Liver (tissue), 3 donors: ENCODE measurements around the gene NECAB2.

ENCODE experiments used
- ATF3 ChIP-seq: IDR thresholded peaks from 2 replicates; pipeline ENCODE4 v1.6.1; 2016; ENCODE audit warnings: antibody characterized with exemption
- CTCF ChIP-seq: fragments of 150-350 bp; IDR thresholded peaks from 2 replicates; pipeline ENCODE4 v1.5.1; 2017; ENCODE audit warnings: improper control_type of control experiment, low read depth, low read length; ENCODE audit not compliant: missing input control
- GABPA ChIP-seq, 2 donors: IDR thresholded peaks in 1 of 2; conservative IDR thresholded peaks in 1 of 2; 2 replicates each; pipeline ENCODE4 v1.6.1; 2016; ENCODE audit warnings: antibody characterized with exemption in 2 of 2, mild to moderate bottlenecking in 1 of 2, moderate library complexity in 1 of 2
- HNF4A ChIP-seq, 2 donors: conservative IDR thresholded peaks; 2 replicates each; pipeline ENCODE4 v1.6.1; 2016; ENCODE audit warnings: antibody characterized with exemption in 2 of 2, mild to moderate bottlenecking in 2 of 2
- JUND ChIP-seq, 2 donors: IDR thresholded peaks; 2 replicates each; pipeline ENCODE4 v1.6.1; 2016; ENCODE audit warnings: antibody characterized with exemption in 2 of 2
- MAX ChIP-seq: IDR thresholded peaks from 2 replicates; pipeline ENCODE4 v1.6.1; 2016; ENCODE audit warnings: antibody characterized with exemption
- NR2F2 ChIP-seq: IDR thresholded peaks from 2 replicates; pipeline ENCODE4 v1.6.1; 2016; ENCODE audit warnings: antibody characterized with exemption
- RAD21 ChIP-seq, 2 donors: IDR thresholded peaks; 2 replicates each; pipeline ENCODE4 v1.6.1; 2016; ENCODE audit warnings: antibody characterized with exemption in 2 of 2, mild to moderate bottlenecking in 2 of 2
- SP1 ChIP-seq: IDR thresholded peaks from 2 replicates; pipeline ENCODE4 v1.6.1; 2018; ENCODE audit warnings: antibody characterized with exemption, mild to moderate bottlenecking
- TAF1 ChIP-seq: conservative IDR thresholded peaks from 2 replicates; pipeline ENCODE4 v1.6.1; 2016; ENCODE audit warnings: antibody characterized with exemption, mild to moderate bottlenecking
- YY1 ChIP-seq: IDR thresholded peaks from 2 replicates; pipeline ENCODE4 v1.6.1; 2016; ENCODE audit warnings: antibody characterized with exemption, mild to moderate bottlenecking
- ZBTB33 ChIP-seq: IDR thresholded peaks from 2 replicates; pipeline ENCODE4 v1.6.1; 2016; ENCODE audit warnings: antibody characterized with exemption
- donor health status: healthy.
- donor health status: healthy.

- TF ChIP-seq CTCF (no peak), ZBTB33 (no peak), ATF3 (no peak), TAF1 (no peak), RAD21 (IDR thresholded peaks at IDR 0.05) (no peak), HNF4A (conservative IDR thresholded peaks at IDR 0.05) (no peak), GABPA (IDR thresholded peaks at IDR 0.05 in 1 of 2, conservative IDR thresholded peaks at IDR 0.05 in 1 of 2) (no peak), MAX (no peak), JUND (IDR thresholded peaks at IDR 0.05) (no peak), SP1 (no peak), NR2F2 (no peak), YY1 (no peak)
Observed at GRCh38 chr16:83978401-83978904, 10.4 kb downstream of the NECAB2 start.
